GM18861 (cell line): ENCODE data around the gene WNT2.
"Not testable (repeated sequence)": the region's sequence is repeated elsewhere in the genome, so short reads cannot be mapped to it uniquely, and the experiment has no call there.

ENCODE experiments used
- ATAC-seq: cut with Tn5 transposase; IDR thresholded peaks from one replicate; pipeline ENCODE4 v1.9.1; 2021; ENCODE audit not compliant: unreplicated experiment

WNT2 gene

GRCh38 chr7:117312593-117313580 is 10.0 kb downstream of the WNT2 start:
- no peak for ATAC-seq

GRCh38 chr7:117308891-117309290 is 14.0 kb downstream of the WNT2 start:
- ATAC-seq: no peak

- ATAC-seq: no peak
Observed at GRCh38 chr7:117302396-117302795, 20.5 kb downstream of the WNT2 start.

DNA sequence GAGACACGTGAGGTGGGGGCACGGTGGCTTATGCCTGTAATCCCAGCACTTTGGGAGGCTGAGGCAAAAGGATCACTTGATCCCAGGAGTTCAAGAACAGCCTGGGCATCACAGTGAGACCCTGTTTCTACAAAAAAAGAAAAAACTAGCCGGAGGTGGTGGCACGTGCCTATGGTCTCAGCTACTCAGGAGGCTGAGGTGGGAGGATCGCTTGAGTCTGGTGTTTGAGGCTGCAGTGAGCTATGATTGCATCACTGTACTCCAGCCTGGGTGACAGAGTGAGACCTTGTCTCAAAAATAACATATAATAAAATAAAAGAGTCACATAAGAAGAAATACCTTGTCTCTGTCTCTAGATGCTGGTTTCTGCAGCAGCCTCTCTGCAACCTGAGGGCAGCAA is 22.4 kb downstream of the WNT2 start:
- not testable (repeated sequence) for ATAC-seq

- no peak for ATAC-seq
Observed at GRCh38 chr7:117297606-117298005, 25.3 kb downstream of the WNT2 start.

DNA sequence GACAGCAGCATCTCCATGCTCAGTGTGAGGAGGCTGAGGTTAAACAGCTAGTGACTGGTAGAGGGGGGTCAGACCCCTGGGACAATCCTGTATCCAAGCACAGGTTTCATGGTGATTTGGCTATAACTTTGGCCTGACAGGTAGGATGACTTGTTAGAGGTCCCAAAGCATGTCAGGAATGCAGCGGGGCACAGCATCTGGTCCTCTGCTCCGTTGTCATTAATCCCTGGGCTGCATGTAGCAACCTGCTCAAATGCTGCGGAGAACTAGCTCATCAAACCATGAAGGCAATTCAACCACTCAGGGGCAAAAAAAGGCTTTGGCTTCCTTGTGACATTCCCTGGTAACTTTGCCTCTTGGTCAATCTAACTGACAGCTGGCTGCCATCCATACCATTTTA is 26.8 kb downstream of the WNT2 start:
- no peak for ATAC-seq

GRCh38 chr7:117285826-117286225 is 37.0 kb downstream of the WNT2 start:
- ATAC-seq: no peak

- no peak for ATAC-seq
Observed at GRCh38 chr7:117284692-117285091, 38.2 kb downstream of the WNT2 start.

DNA sequence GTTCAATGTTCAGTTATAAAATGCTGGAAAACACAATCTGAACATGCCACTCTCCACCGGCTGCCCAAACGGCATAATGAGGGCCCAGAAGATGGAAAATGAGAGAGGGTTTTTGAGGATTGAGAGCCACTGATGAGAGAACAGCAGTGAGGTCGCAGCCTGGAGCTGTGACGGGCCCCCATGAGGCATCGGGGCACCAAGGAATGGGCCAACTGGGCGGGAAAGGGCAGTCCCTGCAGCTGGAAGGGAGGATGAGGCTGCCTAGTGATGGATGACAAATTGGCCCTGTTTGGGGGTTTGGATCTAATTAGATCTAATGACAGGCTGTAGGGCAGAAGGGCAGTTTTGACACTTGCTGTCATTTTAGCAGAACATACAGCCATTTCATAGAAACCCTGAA is 39.1 kb downstream of the WNT2 start:
- no peak for ATAC-seq

- ATAC-seq: no peak
Observed at GRCh38 chr7:117283371-117283770, 39.5 kb downstream of the WNT2 start.

DNA sequence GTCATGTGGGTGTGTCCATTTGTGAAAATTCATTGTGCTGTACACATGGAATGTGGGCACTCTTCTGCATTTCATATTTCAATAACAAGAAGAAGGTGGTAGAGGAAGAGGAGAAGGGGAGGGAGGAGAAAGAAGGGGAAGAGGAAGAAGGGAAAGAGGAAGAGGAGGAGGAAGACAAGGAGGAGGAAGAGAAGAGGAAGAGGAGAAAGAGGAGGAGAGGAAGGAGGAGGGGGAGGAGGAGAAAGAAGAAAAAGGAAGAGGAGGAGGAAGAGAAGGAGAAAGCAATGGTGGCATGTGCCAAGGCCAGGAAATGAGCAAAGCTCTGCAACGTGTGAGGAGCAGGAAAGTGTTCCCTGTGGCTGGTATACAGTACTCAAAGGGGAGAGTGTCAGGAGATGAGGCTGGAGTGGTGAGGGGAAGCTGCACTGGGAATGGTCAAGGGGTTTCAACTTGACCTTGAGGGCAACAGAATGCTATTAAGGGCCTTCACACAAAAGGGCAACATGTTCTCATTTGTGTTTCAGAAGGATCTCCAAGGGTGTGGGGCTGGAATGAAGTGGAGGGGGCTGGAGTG is 40.5 kb downstream of the WNT2 start:
- ATAC-seq: no peak

- ATAC-seq: no peak
Observed at GRCh38 chr7:117281562-117281961, 41.3 kb downstream of the WNT2 start.

DNA sequence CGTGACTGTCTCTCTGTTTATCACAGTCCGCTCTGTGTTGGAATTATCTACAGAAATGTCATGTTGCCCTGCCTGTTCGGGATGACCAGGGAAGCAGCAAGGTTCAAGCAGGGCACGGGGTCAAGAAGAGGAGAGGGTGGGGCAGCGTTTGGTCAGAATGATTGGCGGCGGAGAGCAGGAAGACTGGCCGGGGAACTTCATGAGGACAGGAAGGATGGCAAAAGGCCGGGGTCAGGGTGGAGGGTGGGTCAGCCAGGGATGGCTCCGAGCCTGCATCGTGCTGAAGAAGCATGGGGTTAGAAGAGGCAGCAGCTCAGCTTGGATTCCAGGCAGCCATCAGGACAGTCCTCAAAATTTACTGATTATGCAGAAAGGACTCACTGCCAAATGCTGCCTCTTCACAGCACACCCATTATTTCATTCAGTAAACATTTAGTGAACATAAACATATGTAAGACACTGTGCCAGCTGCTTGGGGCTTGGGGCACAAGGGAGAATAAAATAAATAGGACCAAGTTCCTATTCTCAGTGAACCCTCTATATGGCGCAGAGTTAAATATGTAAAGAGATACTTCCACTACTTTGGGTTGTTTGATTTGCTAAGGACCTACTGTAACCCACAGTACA is 42.8 kb downstream of the WNT2 start:
- ATAC-seq: no peak

- ATAC-seq: no peak
Observed at GRCh38 chr7:117279203-117279602, 43.7 kb downstream of the WNT2 start.

DNA sequence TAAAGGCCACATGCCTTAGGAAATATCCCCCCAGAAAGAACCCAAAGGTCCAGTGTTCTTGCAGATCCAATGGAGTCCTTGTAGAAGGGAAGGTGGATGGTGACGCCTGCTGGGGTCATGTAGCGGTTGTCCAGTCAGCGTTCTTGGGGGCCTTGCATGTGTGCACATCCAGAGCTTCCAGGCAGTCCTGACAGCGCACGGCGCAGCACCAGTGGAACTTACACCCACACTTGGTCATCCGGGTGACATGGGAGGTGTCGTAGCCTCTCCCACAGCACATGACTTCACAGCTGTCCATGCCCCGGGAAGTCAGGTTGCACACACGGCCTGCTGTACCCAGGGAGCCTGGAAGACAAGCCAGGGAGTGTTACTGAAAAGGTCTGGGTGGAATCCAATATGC is 44.8 kb downstream of the WNT2 start:
- ATAC-seq: no peak

DNA sequence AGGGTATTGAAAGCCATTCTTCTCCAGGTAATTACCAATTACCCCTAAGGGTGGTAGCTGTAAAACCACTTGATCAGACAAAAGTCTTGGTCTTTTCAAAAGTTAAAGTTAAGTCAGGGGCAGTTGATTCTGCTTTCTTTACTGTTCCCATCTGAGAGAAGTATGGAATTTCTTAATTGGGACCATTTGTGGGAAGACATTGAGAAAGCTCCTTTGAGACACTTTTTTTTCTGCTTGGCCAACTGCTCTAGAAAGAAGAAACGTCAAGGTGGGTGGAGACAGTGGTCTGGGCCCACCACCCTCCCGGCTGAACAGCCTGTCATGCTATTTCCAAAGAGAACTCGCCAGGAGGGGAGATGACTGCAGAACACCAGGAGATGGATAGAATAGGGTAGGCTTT is 45.3 kb downstream of the WNT2 start:
- no peak for ATAC-seq

DNA sequence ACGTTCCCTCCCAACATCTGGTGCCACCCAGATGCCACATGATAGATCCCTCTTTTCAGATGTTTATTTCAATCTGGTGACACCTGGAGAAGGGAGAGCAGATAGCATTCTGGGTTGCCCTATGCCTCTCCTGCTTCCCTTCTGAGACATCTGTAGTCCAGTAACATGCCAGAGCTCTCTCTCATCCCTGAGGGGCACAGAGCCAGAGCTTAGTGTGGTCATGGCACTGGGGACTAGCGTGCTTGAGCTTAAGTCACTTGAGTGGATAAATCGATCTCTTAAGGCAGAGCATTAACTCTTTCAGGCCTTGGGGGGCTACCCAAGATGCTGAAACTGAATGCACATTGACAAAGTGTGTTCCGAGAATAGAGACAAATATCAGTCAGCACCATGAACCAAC is 47.9 kb downstream of the WNT2 start:
- no peak for ATAC-seq

GRCh38 chr7:117273814-117274225 is 49.0 kb downstream of the WNT2 start:
- ATAC-seq: no peak

- ATAC-seq: no peak
Observed at GRCh38 chr7:117273325-117273724, 49.5 kb downstream of the WNT2 start.

DNA sequence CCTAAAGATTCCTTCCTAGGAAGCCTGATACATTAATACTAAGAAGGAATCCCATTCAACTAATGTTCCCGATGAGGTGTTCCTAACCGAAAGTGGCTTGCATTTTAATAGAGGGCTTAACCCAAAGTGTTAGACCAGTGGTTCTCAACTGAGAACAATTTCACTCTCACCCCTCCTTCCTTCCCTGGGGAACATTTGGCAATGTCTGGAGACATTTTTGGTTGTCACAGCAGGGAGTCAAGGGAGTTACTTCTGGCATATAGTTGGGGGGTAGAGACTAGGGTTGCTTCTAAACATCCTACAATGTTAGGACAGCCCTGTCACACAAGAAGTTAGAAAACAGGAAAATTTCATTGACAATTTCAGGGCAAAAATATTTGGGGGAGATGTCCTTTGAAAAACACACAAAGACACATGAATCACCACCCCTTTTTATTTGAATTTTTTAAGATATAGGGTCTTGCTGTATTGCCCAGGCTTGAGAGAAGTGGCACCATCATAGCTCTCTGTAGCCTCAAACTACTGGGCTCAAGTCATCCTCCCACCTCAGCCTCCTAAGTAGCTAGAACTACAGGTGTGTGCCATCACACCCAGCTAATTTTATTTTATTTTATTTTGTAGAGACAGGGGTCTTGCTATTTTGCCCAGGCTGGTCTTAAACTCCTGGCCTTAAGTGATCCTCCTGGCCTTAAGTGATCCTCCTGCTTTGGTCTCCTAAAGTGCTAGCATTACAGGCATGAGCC is 50.7 kb downstream of the WNT2 start:
- ATAC-seq: no peak

- ATAC-seq: no peak
Observed at GRCh38 chr7:117271566-117271965, 51.3 kb downstream of the WNT2 start.
